Mesodermal cell (in vitro differentiated cells): ENCODE results near the gene RTN3.

Experiments used
- H3K27ac ChIP-seq: 2 replicates; pipeline ENCODE4 v1.7.0; 2013; ENCODE audit warnings: mild to moderate bottlenecking, low read depth, low read length, moderate library complexity; ENCODE audit not compliant: severe bottlenecking
- H3K36me3 ChIP-seq: 2 replicates; pipeline ENCODE4 v1.7.1; 2013; ENCODE audit warnings: mild to moderate bottlenecking, low read length, moderate library complexity; ENCODE audit not compliant: control insufficient read depth, insufficient read depth
- H3K4me1 ChIP-seq: one replicate; pipeline ENCODE4 v1.7.1; 2013; ENCODE audit warnings: mild to moderate bottlenecking, low read length; ENCODE audit not compliant: insufficient read depth, control insufficient read depth, poor library complexity, severe bottlenecking
- H3K4me3 ChIP-seq: 2 replicates; pipeline ENCODE4 v1.7.0; 2013; ENCODE audit warnings: low read length, control low read depth, mild to moderate bottlenecking; ENCODE audit not compliant: insufficient read depth, poor library complexity, severe bottlenecking; ENCODE audit errors: extremely low read depth
- H3K9me3 ChIP-seq: 2 replicates; pipeline ENCODE4 v1.7.1; 2013; ENCODE audit warnings: mild to moderate bottlenecking, low read length, moderate library complexity; ENCODE audit not compliant: control insufficient read depth
- WGBS, 2 experiments: methylation state at CpG; one replicate each; pipeline ENCODE4 v1.1.5; 2013; ENCODE audit warnings: missing lambda C conversion rate in 2 of 2; ENCODE audit not compliant: insufficient coverage in 2 of 2; 5-methylcytosine and 5-hydroxymethylcytosine counted together

RTN3 gene

DNA sequence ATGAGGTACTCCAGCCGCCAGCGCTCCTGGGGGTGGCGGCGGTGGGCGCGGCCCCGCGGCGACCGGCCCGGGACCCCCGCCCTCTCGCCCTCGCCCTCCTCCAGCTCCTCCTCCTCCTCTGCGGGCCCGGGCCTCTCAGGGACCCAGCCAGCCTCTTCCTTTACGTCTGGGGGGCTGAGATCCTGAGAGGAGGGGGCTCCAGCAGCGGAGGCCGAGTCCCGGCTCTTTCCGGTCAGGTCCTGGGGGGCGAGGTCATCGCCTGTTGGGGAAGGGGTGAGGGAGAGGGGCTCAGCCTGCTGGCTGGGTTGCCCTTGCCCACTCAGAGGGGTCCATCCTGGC, 83.0 kb downstream of the RTN3 start:
- Histone ChIP-seq H3K4me3 (peak overlapping the region; percentile 40), H3K4me1 (peaks cover 50% of the 10 kb centered on the region), H3K36me3 (peaks cover 51% of the 10 kb centered on the region), H3K27ac (no peak overlapping the region), H3K9me3 (no peaks in the 10 kb centered on the region)
- 0 to 6% methylated on average over 2 to 16 of the region's 23 CpGs for WGBS, 2 experiments

DNA sequence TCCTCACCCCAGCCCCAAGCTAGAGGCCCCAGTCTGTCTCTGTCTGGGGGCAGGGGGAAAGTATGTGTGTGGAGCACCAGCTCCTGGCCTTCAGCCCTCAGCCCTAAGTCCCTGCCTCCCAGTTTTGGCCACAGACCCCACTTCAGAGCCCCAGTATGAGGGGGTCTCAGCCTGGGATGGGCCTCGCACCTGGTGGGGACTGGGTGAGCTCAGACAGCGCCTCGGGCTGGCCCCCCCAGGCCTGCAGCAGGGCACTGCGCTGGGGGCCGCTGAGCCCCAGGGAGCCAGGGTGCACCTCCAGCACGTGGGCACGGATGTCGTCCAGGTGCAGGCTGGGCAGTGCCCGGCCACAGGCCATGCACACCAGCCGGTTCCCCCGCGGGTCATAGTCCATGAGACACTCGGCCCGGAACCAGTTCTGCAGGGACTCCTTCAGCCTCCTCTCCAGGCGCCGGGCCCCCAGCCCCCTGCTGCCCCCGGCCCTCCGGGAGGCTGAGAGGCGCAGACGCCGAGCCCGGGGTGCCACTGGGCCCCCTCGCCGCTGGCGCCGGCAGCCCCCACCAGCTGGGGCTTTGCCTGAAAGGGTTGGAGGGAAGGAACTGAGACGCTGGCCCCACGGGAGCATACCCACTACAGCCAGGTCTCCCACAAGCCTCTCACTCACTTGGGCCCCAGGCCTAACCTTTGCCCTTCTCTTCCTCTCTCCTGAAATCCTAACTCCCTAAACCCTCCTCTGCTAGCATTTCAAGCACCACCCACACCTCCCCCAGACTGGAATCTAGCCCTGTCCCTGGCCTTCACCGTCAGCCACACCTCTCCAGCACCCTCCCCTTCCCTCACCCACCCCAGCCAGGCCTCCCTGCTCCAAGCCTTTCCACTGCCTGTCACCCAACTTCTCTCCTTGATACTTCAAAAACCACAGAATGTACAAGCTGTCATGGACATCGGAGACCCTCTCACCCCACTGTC, 83.7 kb downstream of the RTN3 start:
- H3K27ac ChIP-seq = no peak overlapping the region
- no peak overlapping the region for H3K4me3 ChIP-seq
- H3K9me3 ChIP-seq = no peaks in the 10 kb centered on the region
- H3K36me3 ChIP-seq = peaks cover 48% of the 10 kb centered on the region
- peaks cover 50% of the 10 kb centered on the region for H3K4me1 ChIP-seq
- 64 to 72% methylated on average over 12 to 19 of the region's 30 CpGs for WGBS, 2 experiments

DNA sequence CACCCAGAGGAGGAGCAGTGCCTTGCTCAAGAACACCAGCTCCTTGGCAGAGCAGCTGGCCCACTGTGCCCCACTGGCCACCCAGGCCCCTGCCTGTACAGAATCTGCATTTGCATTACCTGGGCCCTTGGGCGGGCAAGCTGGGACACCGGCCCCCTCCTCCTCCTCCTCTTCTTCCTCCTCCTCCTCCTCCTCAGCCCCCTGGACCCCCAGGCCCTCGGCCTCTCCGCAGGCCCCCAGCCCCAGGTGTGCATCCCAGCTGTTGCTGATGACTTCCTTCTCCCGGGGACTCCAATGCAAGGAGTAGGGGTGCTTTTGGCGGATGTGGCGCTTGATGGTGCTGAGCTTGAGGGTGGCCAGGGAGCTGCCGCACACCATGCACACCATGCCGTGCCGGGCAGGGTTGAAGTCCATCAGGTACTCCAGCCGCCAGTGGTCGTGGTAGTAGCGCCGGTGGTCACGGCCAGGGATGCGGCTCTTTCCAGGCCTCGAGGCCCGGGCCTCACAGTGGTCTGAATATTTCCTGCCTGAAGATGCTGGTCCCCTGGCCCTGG, 84.5 kb downstream of the RTN3 start:
- Histone ChIP-seq H3K27ac (no peak overlapping the region), H3K4me1 (peaks cover 48% of the 10 kb centered on the region)

DNA sequence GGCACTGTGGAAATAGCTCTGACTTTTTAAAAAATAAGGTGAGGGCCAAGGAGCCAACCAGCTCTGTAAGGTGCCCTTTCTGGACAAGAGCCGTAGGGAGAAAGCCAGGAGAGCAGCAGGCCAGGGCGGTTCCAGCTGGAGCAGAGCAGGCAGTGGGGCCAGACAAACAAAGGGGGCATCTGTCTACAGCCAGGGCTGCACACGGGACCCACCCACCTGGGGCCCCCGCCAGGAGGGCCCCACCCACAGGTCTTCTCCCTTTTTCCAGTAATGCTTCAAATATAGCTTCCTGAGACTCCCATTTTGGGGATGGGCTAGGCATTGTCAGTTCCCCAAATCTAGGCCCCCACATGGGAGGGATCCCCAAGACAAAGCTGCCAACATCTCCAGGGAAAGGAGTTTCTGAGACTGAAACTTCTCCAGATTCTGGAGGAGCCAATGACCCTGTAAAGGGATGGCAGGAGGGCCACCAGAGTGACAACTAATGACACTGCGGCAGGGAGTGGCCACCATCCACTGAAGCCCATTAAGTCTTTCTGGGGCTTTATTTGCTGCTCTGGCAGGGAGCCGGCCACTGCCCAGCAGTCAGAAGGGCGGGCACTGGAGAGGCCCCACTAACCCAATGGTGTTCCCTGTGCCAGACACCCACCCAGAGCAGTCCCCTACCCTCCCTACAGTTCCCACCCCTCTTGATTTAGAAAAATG, 85.4 kb downstream of the RTN3 start:
- Histone ChIP-seq H3K4me3 (peak overlapping the region; percentile 88), H3K4me1 (peaks cover 43% of the 10 kb centered on the region), H3K27ac (peak overlapping the region; percentile 41), H3K36me3 (peaks cover 32% of the 10 kb centered on the region), H3K9me3 (no peaks in the 10 kb centered on the region)
- WGBS, 2 experiments = 76% methylated on average over 3 to 5 of the region's 7 CpGs

More for the DNA sequence above, 84.5 kb downstream of the RTN3 start:
- Histone ChIP-seq H3K4me3 (no peak overlapping the region), H3K36me3 (peaks cover 40% of the 10 kb centered on the region), H3K9me3 (no peaks in the 10 kb centered on the region)
- 84 to 88% methylated on average over 13 to 14 of the region's 18 CpGs for WGBS, 2 experiments

DNA sequence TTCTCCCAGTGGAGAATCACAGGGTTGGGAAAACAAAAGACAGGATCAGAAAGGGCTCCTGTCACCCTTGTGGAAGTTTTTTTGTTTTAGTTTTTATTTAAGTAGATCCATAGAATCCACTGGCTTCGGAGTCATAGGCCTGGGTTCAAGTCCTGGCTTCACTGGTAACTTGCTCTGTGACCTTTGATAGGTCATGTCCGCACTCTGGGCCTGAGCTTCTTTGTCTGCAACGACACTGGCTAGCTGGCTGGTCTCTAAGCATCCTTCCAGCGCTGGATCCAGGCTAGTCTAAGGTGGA, 85.9 kb downstream of the RTN3 start:
- peak overlapping the region; percentile 41 for H3K27ac ChIP-seq
- H3K4me3 ChIP-seq = peak overlapping the region; percentile 88
- no peaks in the 10 kb centered on the region for H3K9me3 ChIP-seq
- 10 to 14% methylated on average over 2 to 4 of the region's 4 CpGs for WGBS, 2 experiments
- H3K4me1 ChIP-seq = peaks cover 39% of the 10 kb centered on the region
- peaks cover 32% of the 10 kb centered on the region for H3K36me3 ChIP-seq

DNA sequence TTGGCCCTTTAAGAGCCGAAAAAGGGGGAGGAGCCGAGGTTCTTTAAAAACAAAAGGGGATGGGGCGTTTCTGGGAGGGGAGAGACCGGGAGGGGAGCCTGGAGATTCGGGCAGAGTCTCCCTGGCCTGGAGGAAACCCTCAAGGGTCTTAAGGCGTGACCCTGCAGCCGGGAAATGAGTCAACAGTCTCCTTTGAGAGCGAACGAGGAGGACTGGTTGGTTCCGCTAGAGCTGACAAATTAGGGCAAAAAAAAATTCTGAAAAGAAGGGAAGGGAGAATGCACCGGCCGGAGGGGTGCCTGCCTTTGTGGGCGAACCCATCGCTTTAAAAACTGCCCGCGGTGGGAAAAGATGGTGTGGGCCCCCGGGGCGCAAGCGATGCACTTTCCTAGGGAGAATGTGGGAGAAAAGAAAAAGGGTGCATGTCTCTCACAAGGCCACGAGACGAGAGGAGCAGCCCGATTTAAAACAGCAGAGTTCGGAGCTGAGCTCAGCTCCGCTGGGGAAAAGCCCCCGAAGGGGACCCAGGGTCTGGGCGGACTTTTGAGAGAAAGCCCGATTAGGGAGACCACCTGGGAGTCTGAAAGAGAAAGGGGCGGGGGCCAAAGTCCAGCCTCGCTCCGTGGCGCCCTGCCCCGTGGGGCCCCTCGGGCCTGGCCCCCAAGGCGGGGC, 86.4 kb downstream of the RTN3 start:
- WGBS, 2 experiments = 0 to 1% methylated on average over 26 to 33 of the region's 34 CpGs
- H3K4me3 ChIP-seq = peak overlapping the region; percentile 88
- peaks cover 36% of the 10 kb centered on the region for H3K4me1 ChIP-seq
- H3K27ac ChIP-seq = peak overlapping the region; percentile 89
- H3K36me3 ChIP-seq = peaks cover 32% of the 10 kb centered on the region
- no peaks in the 10 kb centered on the region for H3K9me3 ChIP-seq

DNA sequence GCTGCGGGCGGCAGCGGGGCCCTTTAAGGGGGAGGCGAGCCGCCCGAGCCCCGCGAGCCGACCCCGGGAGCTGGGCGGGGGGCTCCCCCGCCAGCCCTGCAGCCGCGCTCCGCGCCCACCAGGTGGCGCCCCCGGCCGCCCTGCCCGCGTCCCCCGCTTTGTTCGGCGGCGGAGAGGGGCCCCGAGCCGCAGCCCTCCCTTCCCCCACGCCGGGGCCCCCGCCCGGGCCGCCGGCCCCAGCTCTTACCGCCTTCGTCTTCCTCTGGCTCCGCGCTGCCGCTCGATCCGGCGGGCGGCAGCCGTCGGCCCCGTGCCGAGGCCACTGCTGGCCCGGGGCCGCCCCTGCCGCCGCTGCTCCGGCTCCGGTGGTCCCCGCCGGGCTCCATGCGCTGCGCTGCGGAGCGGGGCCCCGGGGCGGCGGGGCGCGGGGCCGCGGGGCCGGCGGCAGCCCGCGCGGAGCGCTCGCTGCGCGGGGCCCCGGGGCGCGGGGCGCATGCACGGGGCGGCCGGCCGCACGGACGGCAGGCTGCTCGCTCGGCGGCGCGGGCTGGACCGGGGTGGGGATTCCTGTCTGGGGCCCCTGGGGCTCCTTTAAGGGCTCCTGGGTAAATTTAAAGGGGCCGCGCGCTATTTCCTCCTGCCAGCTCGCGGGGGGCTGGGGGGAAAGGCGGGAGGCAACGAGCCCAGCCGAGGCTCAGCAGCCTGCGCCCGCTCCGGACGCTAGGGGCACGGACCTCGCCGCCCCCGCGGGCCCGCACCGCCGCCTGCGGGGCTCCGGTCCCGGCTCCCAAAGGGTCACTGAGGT, 87.1 kb downstream of the RTN3 start, which contains the start of gene ZFTA:
Gene ZFTA (minus strand): TSS at position 539 of the 805 bp plus-strand sequence. CDS start 153 bp downstream, at position 386.
- H3K27ac ChIP-seq = peak within 1 kb of the TSS; percentile 89
- H3K4me3 ChIP-seq = peak within 1 kb of the TSS; percentile 88
- H3K4me1 ChIP-seq = peaks cover 32% of the 10 kb centered on the region
- 0% methylated on average over 58 to 78 of the region's 113 CpGs for WGBS, 2 experiments
- peaks cover 30% of the 10 kb centered on the region for H3K36me3 ChIP-seq
- H3K9me3 ChIP-seq = no peaks in the 10 kb centered on the region

DNA sequence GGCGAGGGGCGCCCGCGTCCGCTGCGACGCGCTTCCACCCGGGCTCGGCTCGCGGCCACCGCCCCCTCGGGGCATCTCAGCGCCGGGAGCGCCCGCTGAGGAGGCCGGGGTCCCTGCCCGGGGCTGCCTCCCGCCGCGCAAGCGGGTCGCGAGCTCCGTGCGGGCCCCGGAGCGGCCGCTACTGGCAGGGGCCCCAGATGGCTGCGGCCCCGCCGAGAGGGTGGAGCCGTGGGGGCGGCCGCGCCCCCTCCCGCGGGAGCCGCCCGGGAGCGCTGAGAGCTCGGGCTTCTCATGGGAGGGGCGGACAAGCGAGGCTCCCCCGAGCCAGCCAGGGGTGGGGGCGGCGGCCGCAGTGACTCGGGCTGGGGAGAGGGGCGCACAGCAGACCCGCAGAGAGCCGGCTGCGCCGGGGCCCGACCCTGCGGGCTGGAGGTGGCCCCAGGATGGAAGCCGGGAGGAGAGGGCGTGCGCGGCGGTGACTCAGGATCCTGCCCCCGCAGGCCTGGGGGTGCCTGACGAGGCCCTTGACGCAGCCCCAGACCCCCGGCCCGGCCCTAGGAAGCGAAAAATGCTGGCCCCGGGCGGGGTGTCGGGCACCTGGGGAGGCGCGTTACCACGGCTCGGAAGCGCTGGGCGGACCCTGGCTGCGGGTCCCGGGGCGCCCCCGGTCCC, 87.9 kb downstream of the RTN3 start:
- Histone ChIP-seq H3K4me1 (peaks cover 27% of the 10 kb centered on the region), H3K4me3 (peak overlapping the region; percentile 88), H3K27ac (peak overlapping the region; percentile 23), H3K36me3 (peaks cover 27% of the 10 kb centered on the region), H3K9me3 (no peaks in the 10 kb centered on the region)
- 0 to 1% methylated on average over 53 to 62 of the region's 82 CpGs for WGBS, 2 experiments

DNA sequence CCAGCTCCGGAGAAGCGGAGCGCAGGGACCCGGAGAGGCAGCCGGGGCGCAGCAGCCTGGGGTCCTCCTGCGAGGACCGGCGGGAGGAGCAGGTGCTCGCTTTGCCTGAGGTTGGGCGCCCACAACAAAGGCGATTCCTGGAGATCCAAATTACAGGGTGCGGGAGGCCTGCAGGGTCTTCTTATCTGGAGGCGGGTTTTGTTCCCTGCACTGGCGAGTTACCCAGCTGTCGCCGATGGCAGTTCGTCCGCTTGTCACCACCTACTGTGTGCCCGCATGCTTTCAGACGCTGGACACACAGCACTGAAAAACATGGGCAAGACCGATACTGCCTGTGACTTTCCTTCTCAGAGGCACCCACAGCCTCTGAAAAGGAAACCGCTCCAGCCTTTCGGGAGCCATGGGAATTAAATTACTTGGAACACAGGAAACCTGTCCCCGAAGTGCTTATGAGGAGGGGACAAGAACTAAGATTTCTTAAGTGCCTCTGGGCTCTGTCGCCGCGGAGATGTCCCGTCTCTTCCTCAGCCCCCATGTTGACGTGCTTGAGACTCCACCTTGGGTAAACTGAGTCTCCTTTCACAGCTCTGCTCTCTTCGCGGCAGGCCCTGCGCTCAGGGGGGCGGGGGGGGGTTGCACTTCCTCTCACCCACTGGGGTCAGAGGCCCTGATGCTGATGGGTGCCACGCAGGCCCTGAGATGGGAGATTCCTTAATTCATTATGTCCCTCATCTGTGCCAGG, 88.6 kb downstream of the RTN3 start:
- Histone ChIP-seq H3K36me3 (peaks cover 20% of the 10 kb centered on the region), H3K9me3 (no peaks in the 10 kb centered on the region), H3K27ac (no peak overlapping the region), H3K4me1 (peaks cover 21% of the 10 kb centered on the region), H3K4me3 (peak overlapping the region; percentile 88)
- WGBS, 2 experiments = 8 to 9% methylated on average over 30 to 31 of the region's 35 CpGs
